OCI-LY1 (cell line): ENCODE results near the gene SERTAD3.
"Not testable (repeated sequence)": the region's sequence is repeated elsewhere in the genome, so short reads cannot be mapped to it uniquely, and the experiment has no call there.

Experiments used
- H2AFZ ChIP-seq: fragments of 200-600 bp; sonication (generic), shearing (Covaris generic); 2 replicates; pipeline ENCODE4 v1.6.0; 2014; ENCODE audit warnings: antibody characterized with exemption, mild to moderate bottlenecking, low read length
- H3F3A ChIP-seq: fragments of 200-600 bp; sonication (generic), shearing (Covaris generic); 2 replicates; pipeline ENCODE4 v1.6.0; 2014; ENCODE audit warnings: mild to moderate bottlenecking, antibody characterized with exemption, low read length, moderate library complexity; ENCODE audit not compliant: insufficient read depth
- H3K27ac ChIP-seq: fragments of 200-600 bp; sonication (generic); 2 replicates; pipeline ENCODE4 v1.5.1; 2014; ENCODE audit warnings: low read length, mixed run types, mild to moderate bottlenecking, low read depth; ENCODE audit not compliant: poor library complexity, severe bottlenecking
- H3K27me3 ChIP-seq: fragments of 200-600 bp; sonication (generic); 2 replicates; pipeline ENCODE4 v1.6.0; 2014; ENCODE audit warnings: antibody characterized with exemption, mild to moderate bottlenecking, low read length, moderate library complexity; ENCODE audit not compliant: insufficient read depth
- H3K36me3 ChIP-seq: fragments of 200-600 bp; sonication (generic); 2 replicates; pipeline ENCODE4 v1.6.1; 2014; ENCODE audit warnings: mild to moderate bottlenecking, antibody characterized with exemption, low read length, moderate library complexity, mixed read lengths; ENCODE audit not compliant: insufficient read depth
- H3K4me1 ChIP-seq: fragments of 200-600 bp; sonication (generic); 2 replicates; pipeline ENCODE4 v1.5.1; 2014; ENCODE audit warnings: mild to moderate bottlenecking, low read length, moderate library complexity; ENCODE audit not compliant: insufficient read depth, severe bottlenecking
- H3K4me2 ChIP-seq: fragments of 200-600 bp; sonication (generic), shearing (Covaris generic); 2 replicates; pipeline ENCODE4 v1.6.1; 2014; ENCODE audit warnings: low read length
- H3K4me3 ChIP-seq: fragments of 200-600 bp; sonication (generic); 2 replicates; pipeline ENCODE4 v1.5.1; 2014; ENCODE audit warnings: low read length, low read depth, mild to moderate bottlenecking, mixed read lengths; ENCODE audit not compliant: poor library complexity, severe bottlenecking
- H3K79me2 ChIP-seq: fragments of 200-600 bp; shearing (Covaris generic); 2 replicates; pipeline ENCODE4 v1.6.1; 2016; ENCODE audit warnings: mixed run types, low read length, mixed read lengths; ENCODE audit not compliant: insufficient read depth
- H3K9ac ChIP-seq: fragments of 200-600 bp; sonication (generic), shearing (Covaris generic); 2 replicates; pipeline ENCODE4 v1.6.1; 2014; ENCODE audit warnings: mild to moderate bottlenecking, low read length, mixed read lengths
- H3K9me2 ChIP-seq: fragments of 200-600 bp; sonication (generic), shearing (Covaris generic); 2 replicates; pipeline ENCODE4 v1.6.1; 2014; ENCODE audit warnings: low read depth, mild to moderate bottlenecking, low read length, mixed read lengths
- H3K9me3 ChIP-seq: fragments of 200-600 bp; shearing (Covaris generic); 2 replicates; pipeline ENCODE4 v1.6.1; 2014; ENCODE audit warnings: low read length, mixed read lengths
- H4K20me1 ChIP-seq: fragments of 200-600 bp; sonication (generic), shearing (Covaris generic); 2 replicates; pipeline ENCODE4 v1.6.0; 2016; ENCODE audit warnings: mild to moderate bottlenecking, low read length; ENCODE audit not compliant: insufficient read depth
- CTCF ChIP-seq: fragments of 200-600 bp; sonication (generic), shearing (Covaris generic); IDR thresholded peaks from 2 replicates; pipeline ENCODE4 v1.5.1; 2017; ENCODE audit warnings: mild to moderate bottlenecking, antibody characterized with exemption, low read length, moderate library complexity, mixed read lengths
- EZH2 ChIP-seq: fragments of 200-600 bp; sonication (generic), shearing (Covaris generic); IDR thresholded peaks from 2 replicates; pipeline ENCODE4 v1.8.0; 2017; ENCODE audit warnings: borderline replicate concordance, mixed run types, mild to moderate bottlenecking, antibody characterized with exemption, low read length, moderate library complexity, mixed read lengths

SERTAD3 gene

GRCh38 chr19:40465025-40465556 is 21.0 kb upstream of the SERTAD3 start:
- Histone ChIP-seq H3K9me3 (no peaks in the 10 kb centered on the region), H3K27ac (peak overlapping the region; percentile 26), H2AFZ (peak overlapping the region; percentile 60; the same call in 1 of the 2 replicates), H3K9ac (peak overlapping the region; percentile 87), H3K79me2 (no peaks in the 10 kb centered on the region), H3K4me1 (peaks cover 24% of the 10 kb centered on the region), H3K9me2 (no peaks in the 10 kb centered on the region), H3F3A (no peaks in the 10 kb centered on the region), H3K27me3 (peaks cover 5% of the 10 kb centered on the region; the same call in 1 of the 2 replicates), H3K4me3 (peak overlapping the region; percentile 86), H4K20me1 (no peaks in the 10 kb centered on the region), H3K4me2 (peak overlapping the region; percentile 79), H3K36me3 (no peaks in the 10 kb centered on the region)
- TF ChIP-seq EZH2 = no peak
- no peak for TF ChIP-seq CTCF

DNA sequence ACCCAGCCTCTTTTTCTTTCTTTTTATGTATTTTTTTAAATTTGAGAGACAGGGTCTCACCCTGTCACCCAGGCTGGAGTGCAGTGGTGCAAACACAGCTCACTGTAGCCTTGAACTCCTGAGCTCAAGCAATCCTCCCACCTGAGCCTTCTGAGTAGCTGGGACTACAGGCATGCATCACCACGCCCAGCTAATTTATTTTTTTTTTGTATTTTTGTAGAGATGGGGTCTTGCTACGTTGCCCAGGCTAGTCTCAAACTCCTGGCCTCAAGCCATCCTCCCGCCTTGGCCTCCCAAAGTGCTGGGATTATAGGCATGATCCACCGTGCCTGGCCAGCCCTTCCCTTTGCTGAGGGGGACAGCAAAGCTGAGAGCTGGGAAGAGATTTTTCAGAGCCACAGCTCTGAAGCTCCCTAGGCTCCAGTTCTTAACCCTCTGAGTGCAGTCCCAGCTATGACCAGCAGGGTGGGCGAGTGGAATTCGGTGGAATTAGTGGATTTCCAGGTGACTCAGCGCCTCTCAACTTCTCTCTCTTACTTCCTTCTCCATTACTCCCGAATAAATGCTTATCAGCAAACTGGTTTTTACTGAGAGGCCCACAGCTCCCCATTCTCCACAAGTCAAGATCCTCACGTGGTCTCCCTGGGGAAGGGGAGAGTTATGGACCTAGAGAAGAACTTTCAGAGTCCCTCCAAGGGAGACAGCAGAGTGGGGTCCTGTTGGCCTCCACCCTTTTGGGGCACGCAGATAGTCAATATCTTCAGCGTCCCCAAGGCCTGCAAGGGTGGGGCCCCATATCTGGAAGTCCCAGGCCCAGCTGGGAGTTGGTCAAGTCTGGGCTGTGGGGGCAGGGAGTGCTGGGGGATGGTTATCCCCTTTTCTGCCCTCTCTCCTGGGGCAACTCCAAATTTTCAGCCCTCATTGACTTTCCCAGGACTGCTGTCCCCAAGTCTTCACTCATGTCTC is 20.2 kb upstream of the SERTAD3 start:
- Histone ChIP-seq H4K20me1 (no peaks in the 10 kb centered on the region), H3F3A (no peaks in the 10 kb centered on the region), H3K9ac (no peak overlapping the region), H3K4me2 (peak overlapping the region; percentile 79), H3K4me1 (peaks cover 24% of the 10 kb centered on the region), H3K27ac (peak overlapping the region; percentile 26), H3K27me3 (peaks cover 5% of the 10 kb centered on the region; the same call in 1 of the 2 replicates), H2AFZ (no peak overlapping the region), H3K4me3 (peak overlapping the region; percentile 86), H3K36me3 (no peaks in the 10 kb centered on the region), H3K9me3 (no peaks in the 10 kb centered on the region), H3K9me2 (no peaks in the 10 kb centered on the region), H3K79me2 (no peaks in the 10 kb centered on the region)
- TF ChIP-seq CTCF (peak; percentile 67), EZH2 (no peak)

DNA sequence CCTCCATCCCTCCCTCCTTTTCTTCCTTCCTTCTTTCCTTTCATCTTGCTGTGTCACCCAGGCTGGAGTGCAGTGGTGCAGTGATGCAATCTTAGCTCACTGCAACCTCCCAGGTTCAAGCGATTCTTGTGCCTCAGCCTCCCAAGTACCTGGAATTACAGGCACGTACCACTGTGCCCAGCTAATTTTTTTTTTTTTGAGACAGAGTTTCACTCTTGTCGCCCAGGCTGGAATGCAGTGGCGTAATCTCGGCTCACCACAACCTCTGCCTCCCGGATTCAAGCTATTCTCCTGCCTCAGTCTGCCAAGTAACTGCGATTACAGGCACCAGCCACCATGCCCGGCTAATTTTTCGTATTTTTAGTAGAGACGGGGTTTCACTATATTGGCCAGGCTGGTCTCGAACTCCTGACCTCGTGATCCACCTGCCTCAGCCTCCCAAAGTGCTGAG is 19.5 kb upstream of the SERTAD3 start:
- H3K36me3 ChIP-seq, H3K4me2 ChIP-seq, H3K9me3 ChIP-seq, H4K20me1 ChIP-seq, H3K9ac ChIP-seq, H3K27me3 ChIP-seq, H3K4me3 ChIP-seq, H3F3A ChIP-seq, H3K9me2 ChIP-seq, H2AFZ ChIP-seq, H3K27ac ChIP-seq, H3K79me2 ChIP-seq: not testable (repeated sequence)
- H3K4me1 ChIP-seq = peaks cover 24% of the 10 kb centered on the region
